Kidney (tissue), 14 donors: Measurements from ENCODE around the gene COPS3. TPM values are rescaled to one million over a fixed set of nuclear protein-coding genes. Genes with fewer than 3 reads are reported as not detected.

ENCODE experiments used
- DNase-seq, 5 donors: peaks; one replicate each; pipeline ENCODE4 v3.0.0-alpha.2; 2013 to 2020
- FAIRE-seq: peaks from 2 replicates; lab custom pipeline; 2012; peaks lifted over from hg19 to GRCh38; lab: Jason Lieb, UNC
- H3K27ac ChIP-seq, 2 donors: one replicate each; pipeline ENCODE4 v1.7.0; 2013; ENCODE audit warnings: low read depth in 2 of 2, low read length in 2 of 2, inconsistent platforms in 1 of 2
- H3K27me3 ChIP-seq: one replicate; pipeline ENCODE4 v1.7.1; 2013; ENCODE audit warnings: low read length, inconsistent platforms; ENCODE audit not compliant: control insufficient read depth, insufficient read depth
- H3K36me3 ChIP-seq, 3 donors: one replicate each; pipeline versions ENCODE4 v1.7.0 to v1.7.1; 2013; ENCODE audit warnings: low read length in 3 of 3, control low read depth in 1 of 3, inconsistent platforms in 1 of 3; ENCODE audit not compliant: insufficient read depth in 3 of 3, control insufficient read depth in 2 of 3
- H3K4me1 ChIP-seq, 3 donors: one replicate each; pipeline versions ENCODE4 v1.7.0 to v1.7.1; 2013; ENCODE audit warnings: low read length in 3 of 3, inconsistent platforms in 1 of 3, low read depth in 1 of 3; ENCODE audit not compliant: control insufficient read depth in 2 of 3, insufficient read depth in 2 of 3
- H3K4me3 ChIP-seq, 3 donors: one replicate each; pipeline versions ENCODE4 v1.7.0 to v1.8.1; 2013; ENCODE audit warnings: low read length in 3 of 3, control low read depth in 1 of 3, inconsistent platforms in 1 of 3
- H3K9ac ChIP-seq, 3 donors: one replicate each; pipeline versions ENCODE4 v1.7.0 to v1.7.1; 2013; ENCODE audit warnings: low read length in 3 of 3, control low read depth in 1 of 3, inconsistent platforms in 1 of 3
- H3K9me3 ChIP-seq, 3 donors: one replicate each; pipeline versions ENCODE4 v1.7.0 to v1.7.1; 2013; ENCODE audit warnings: low read length in 3 of 3, control low read depth in 1 of 3, inconsistent platforms in 1 of 3; ENCODE audit not compliant: control insufficient read depth in 2 of 3, insufficient read depth in 1 of 3
- intact Hi-C: fragments of 100-400 bp; cut with DNase I; formaldehyde crosslinking; loops from one replicate; pipeline ENCODE4 v1.11.1; 2022
- polyA plus RNA-seq: library from polyadenylated mRNA; stranded (reverse); fragments of 350-450 nt; fragmentation: Illumina TruSeq; extraction: RNeasy Lipid Tissue Mini Kit (QIAGEN cat#74804); gene quantifications from one replicate; pipeline ENCODE4 v1.2.3, GENCODE V29; 2014; ENCODE audit warnings: low read depth, low replicate concordance; ENCODE audit not compliant: insufficient read depth
- total RNA-seq: library from RNA; stranded (reverse); fragmentation: NEBNext Ultra II Directional; extraction: Animal tissue kit (Norgen Biotek cat#: 25700); gene quantifications from one replicate; pipeline ENCODE4 v1.2.1, GENCODE V29; 2021
- TF ChIP-seq, protein P1 (sequence below): IDR thresholded peaks from 3 replicates; pipeline ENCODE4 v1.5.1; 2012; ENCODE audit warnings: mild to moderate bottlenecking, moderate library complexity, borderline replicate concordance; ENCODE audit not compliant: insufficient read depth; ENCODE audit errors: extremely low read depth
- donor health status: control.
- donor health status: control.
- donor health status: control.
- donor health status: control.
- donor health status: control.
- donor health status: DM: yes; HTN: yes; CAD: no.
- donor health status: Normal renal cell carcinoma (clear cell type).

The COPS3 gene
- total and polyA plus RNA-seq, 2 donors from 2014 or later: 46.9 to 48.1 TPM

- H3K9me3 ChIP-seq: no peaks in the 10 kb centered on the region
- TF ChIP-seq, protein P1, sequence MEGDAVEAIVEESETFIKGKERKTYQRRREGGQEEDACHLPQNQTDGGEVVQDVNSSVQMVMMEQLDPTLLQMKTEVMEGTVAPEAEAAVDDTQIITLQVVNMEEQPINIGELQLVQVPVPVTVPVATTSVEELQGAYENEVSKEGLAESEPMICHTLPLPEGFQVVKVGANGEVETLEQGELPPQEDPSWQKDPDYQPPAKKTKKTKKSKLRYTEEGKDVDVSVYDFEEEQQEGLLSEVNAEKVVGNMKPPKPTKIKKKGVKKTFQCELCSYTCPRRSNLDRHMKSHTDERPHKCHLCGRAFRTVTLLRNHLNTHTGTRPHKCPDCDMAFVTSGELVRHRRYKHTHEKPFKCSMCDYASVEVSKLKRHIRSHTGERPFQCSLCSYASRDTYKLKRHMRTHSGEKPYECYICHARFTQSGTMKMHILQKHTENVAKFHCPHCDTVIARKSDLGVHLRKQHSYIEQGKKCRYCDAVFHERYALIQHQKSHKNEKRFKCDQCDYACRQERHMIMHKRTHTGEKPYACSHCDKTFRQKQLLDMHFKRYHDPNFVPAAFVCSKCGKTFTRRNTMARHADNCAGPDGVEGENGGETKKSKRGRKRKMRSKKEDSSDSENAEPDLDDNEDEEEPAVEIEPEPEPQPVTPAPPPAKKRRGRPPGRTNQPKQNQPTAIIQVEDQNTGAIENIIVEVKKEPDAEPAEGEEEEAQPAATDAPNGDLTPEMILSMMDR: no peak
- intact Hi-C loops: no loop called here
- no peak for FAIRE-seq
- no peaks in the 10 kb centered on the region for H3K27me3 ChIP-seq
- peak overlapping the region; percentile 3 to 61 (median 20) for H3K4me3 ChIP-seq
- H3K36me3 ChIP-seq: peaks cover 0 to 6% (median 2%) of the 10 kb centered on the region in 3 donors
- peak overlapping the region; percentile 90 to 91 for H3K27ac ChIP-seq
- peaks cover 0 to 26% (median 14%) of the 10 kb centered on the region in 3 donors for H3K4me1 ChIP-seq
- H3K9ac ChIP-seq: peak overlapping the region in 2 of 3 donors; percentile 33 to 69
- DNase-seq: peak; percentile 70 to 90 (median 78)
Measured at GRCh38 chr17:17205368-17206123, 75.5 kb downstream of the COPS3 start.

GRCh38 chr17:17204635-17205231 lies 76.3 kb downstream of the COPS3 start:
- intact Hi-C loops: no loop called here
- TF ChIP-seq, protein P1: no peak
- H3K9ac ChIP-seq: peak overlapping the region in 1 of 3 donors; percentile 35
- peak overlapping the region in 1 of 2 donors; percentile 6 for H3K27ac ChIP-seq
- FAIRE-seq (no peak), DNase-seq (no peak)
- peaks cover 0 to 26% (median 14%) of the 10 kb centered on the region in 3 donors for H3K4me1 ChIP-seq
- H3K4me3 ChIP-seq: peak overlapping the region in 1 of 3 donors; percentile 61
- H3K9me3 ChIP-seq: no peaks in the 10 kb centered on the region
- peaks cover 0 to 6% (median 2%) of the 10 kb centered on the region in 3 donors for H3K36me3 ChIP-seq
- no peaks in the 10 kb centered on the region for H3K27me3 ChIP-seq

DNA sequence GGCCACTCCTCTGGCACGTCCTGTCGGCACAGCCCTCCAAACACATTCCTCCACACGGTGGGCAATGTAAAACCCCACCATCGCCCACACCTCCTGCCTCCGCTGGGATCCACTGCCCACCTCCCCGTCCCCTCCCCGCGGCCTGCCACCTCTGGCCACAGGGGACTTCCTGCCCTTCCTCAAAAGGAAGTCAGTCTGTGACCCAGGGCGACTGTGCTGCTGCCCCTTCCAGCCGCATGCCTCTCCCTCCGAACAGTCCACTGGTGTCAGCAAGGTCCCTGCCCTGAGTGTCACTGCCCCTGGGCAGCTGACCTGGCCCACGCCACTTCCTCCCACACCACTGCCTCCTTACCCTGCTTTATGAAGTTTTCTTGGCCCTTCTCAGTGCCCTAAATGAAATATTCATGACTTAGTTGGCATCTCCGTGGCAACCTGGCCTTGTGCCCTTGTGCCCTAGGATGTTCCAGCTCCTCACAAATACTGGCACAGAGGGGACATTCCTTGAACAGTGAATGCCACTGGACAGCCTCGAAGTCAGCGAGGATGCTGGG lies 76.9 kb downstream of the COPS3 start:
- TF ChIP-seq, protein P1: no peak
- H3K36me3 ChIP-seq: peaks cover 0 to 6% (median 2%) of the 10 kb centered on the region in 3 donors
- H3K27ac ChIP-seq: no peak overlapping the region
- intact Hi-C loops: no loop called here
- DNase-seq (peak in 1 of 5 donors; percentile 78), FAIRE-seq (no peak)
- H3K4me1 ChIP-seq: peaks cover 0 to 26% (median 14%) of the 10 kb centered on the region in 3 donors
- no peaks in the 10 kb centered on the region for H3K27me3 ChIP-seq
- no peak overlapping the region for H3K9ac ChIP-seq
- H3K4me3 ChIP-seq: no peak overlapping the region
- no peaks in the 10 kb centered on the region for H3K9me3 ChIP-seq
